HepG2 (cell line): ENCODE data around the gene LIMK2. TPM values are rescaled to one million over a fixed set of nuclear protein-coding genes. Genes with fewer than 3 reads are reported as not detected.

Experiments used
- ATAC-seq: fragments of 200-7000 bp; cut with Tn5 transposase; 3 replicates; pipeline ENCODE4 v1.9.1; 2020; ENCODE audit warnings: mild to moderate bottlenecking, moderate library complexity
- BruUV-seq: library from RNA; stranded (reverse); fragments of 400-500 nt; replicated peaks from 2 replicates; lab custom pipeline; 2021; lab: Mats Ljungman, UMichigan
- CTCF ChIA-PET: fragments of 300-600 bp; formaldehyde crosslinking; extraction: SDS; loops from one replicate; lab custom pipeline; 2021; ENCODE audit warnings: low total read pairs, inconsistent platforms, low intra/inter-chr PET ratio; lab: Yijun Ruan, JAX
- POLR2A ChIA-PET: fragments of 350-600 bp; sonication (Branson Sonifier 250); formaldehyde crosslinking; loops from one replicate; lab custom pipeline; 2020; ENCODE audit warnings: antibody characterized with exemption, inconsistent platforms; lab: Yijun Ruan, JAX
- DNase-seq: peaks from one replicate; pipeline ENCODE4 v3.0.0-alpha.2; 2015; ENCODE audit warnings: low spot score
- FAIRE-seq: peaks from 3 replicates; lab custom pipeline; 2011; peaks lifted over from hg19 to GRCh38; lab: Jason Lieb, UNC
- H2AFZ ChIP-seq: one replicate; pipeline ENCODE4 v1.6.1; 2011; ENCODE audit warnings: low read length, inconsistent platforms
- H3K27ac ChIP-seq: fragments of 300-600 bp; 3 replicates; pipeline ENCODE4 v1.8.0; 2011; ENCODE audit warnings: mixed run types, mild to moderate bottlenecking, mixed read lengths, low read length, inconsistent platforms; ENCODE audit not compliant: insufficient read depth; ENCODE audit errors: extremely low read length
- H3K27me3 ChIP-seq, 2 experiments: fragments of 200-600 bp in 1 of 2; 2 replicates in 1 of 2; 3 replicates in 1 of 2; pipeline versions ENCODE4 v1.6.0 to v1.8.0; 2011; ENCODE audit warnings: low read length in 2 of 2, mild to moderate bottlenecking in 2 of 2, moderate library complexity in 2 of 2, inconsistent platforms in 1 of 2; ENCODE audit not compliant: insufficient read depth in 2 of 2, control insufficient read depth in 1 of 2
- H3K36me3 ChIP-seq, 2 experiments: fragments of 200-600 bp in 1 of 2; replicated peaks in 1 of 2; 2 replicates in 1 of 2; 3 replicates in 1 of 2; pipeline versions ENCODE4 v1.5.1 to v1.8.0; 2011; ENCODE audit warnings: low read length in 2 of 2, inconsistent platforms in 1 of 2; ENCODE audit not compliant: insufficient read depth in 2 of 2, control insufficient read depth in 1 of 2
- H3K4me1 ChIP-seq: 2 replicates; pipeline ENCODE4 v1.5.1; 2012; ENCODE audit warnings: low read length, inconsistent platforms; ENCODE audit not compliant: insufficient read depth
- H3K4me2 ChIP-seq: 2 replicates; pipeline ENCODE4 v1.6.0; 2011; ENCODE audit warnings: low read depth, low read length, inconsistent platforms
- H3K4me3 ChIP-seq, 3 experiments: fragments of 200-600 bp in 1 of 3; sonication (generic), shearing (Covaris generic) in 1 of 3; replicated peaks in 1 of 3; 2 replicates each; pipeline ENCODE4 v1.5.1; 2011 to 2016; ENCODE audit warnings: low read length in 3 of 3, inconsistent platforms in 2 of 3, low read depth in 2 of 3, mild to moderate bottlenecking in 2 of 3, control low read depth in 1 of 3, mixed read lengths in 1 of 3; ENCODE audit not compliant: insufficient read depth in 1 of 3
- H3K79me2 ChIP-seq: one replicate; pipeline ENCODE4 v1.6.1; 2011; ENCODE audit warnings: low read length, inconsistent platforms; ENCODE audit not compliant: insufficient read depth
- H3K9ac ChIP-seq: 2 replicates; pipeline ENCODE4 v1.6.0; 2011; ENCODE audit warnings: mild to moderate bottlenecking, low read depth, low read length, inconsistent platforms; ENCODE audit not compliant: insufficient read depth
- H3K9me3 ChIP-seq: 2 replicates; pipeline ENCODE4 v1.5.1; 2012; ENCODE audit warnings: mild to moderate bottlenecking, low read length
- H4K20me1 ChIP-seq: 2 replicates; pipeline ENCODE4 v1.6.0; 2011; ENCODE audit warnings: inconsistent platforms, mild to moderate bottlenecking, low read length, moderate library complexity; ENCODE audit not compliant: insufficient read depth
- AGO2 ChIP-seq: fragments of 200-400 bp; formaldehyde crosslinking; optimal IDR thresholded peaks from 2 replicates; pipeline ENCODE3; 2017; ENCODE audit warnings: mild to moderate bottlenecking, low read depth, low read length, moderate library complexity
- HINFP ChIP-seq: sonication (generic); formaldehyde crosslinking; IDR thresholded peaks from 2 replicates; pipeline ENCODE4 v1.4.0; 2020; ENCODE audit warnings: low read depth, mild to moderate bottlenecking, missing genetic modification reagents
- POLR2G ChIP-seq: fragments of 200-400 bp; formaldehyde crosslinking; IDR thresholded peaks from 2 replicates; pipeline ENCODE4 v1.6.1; 2018; ENCODE audit warnings: mild to moderate bottlenecking, low read depth, low read length, moderate library complexity
- ZNF138 ChIP-seq: sonication (generic); formaldehyde crosslinking; IDR thresholded peaks from 2 replicates; pipeline ENCODE4 v1.5.0; 2020; ENCODE audit warnings: mild to moderate bottlenecking, low read depth, missing genetic modification reagents
- WGBS: methylation state at CpG from one replicate; pipeline ENCODE4 v1.1.6; 2017; ENCODE audit warnings: low lambda C conversion rate; 5-methylcytosine and 5-hydroxymethylcytosine counted together
- in situ Hi-C: cut with HindIII; loops from 2 replicates; pipeline ENCODE4 v1.10.0; 2017; ENCODE audit warnings: low pct_unique_long_range_greater_than_20kb; ENCODE audit not compliant: extremely low pct_ligation_motif_present
- intact Hi-C: fragments of 100-400 bp; cut with micrococcal nuclease; formaldehyde crosslinking; loops from one replicate; pipeline ENCODE4 v1.10.0; 2022; ENCODE audit not compliant: unreplicated experiment
- polyA plus RNA-seq, 8 experiments: library from polyadenylated mRNA; depleted of rRNA in 3 of 8; stranded (reverse) in 7 of 8; unstranded in 1 of 8; fragments of >200 nt; fragmentation: Illumina TruSeq in 4 of 8; extraction: Trizol in 4 of 8; gene quantifications; 2 replicates each; pipeline versions ENCODE4 v1.2.1 to v1.2.3, GENCODE V29; 2011 to 2016; ENCODE audit warnings: low read depth in 4 of 8, missing spikeins in 1 of 8, mixed read lengths in 1 of 8; ENCODE audit not compliant: insufficient read depth in 1 of 8
- total RNA-seq, 5 experiments: library from RNA; depleted of rRNA; stranded (reverse); fragments of >200 nt; fragmentation: Illumina TruSeq; extraction: Trizol; gene quantifications; 2 replicates each; pipeline ENCODE4 v1.2.3, GENCODE V29; 2016; ENCODE audit warnings: low read depth in 1 of 5

LIMK2 gene
- total and polyA plus RNA-seq, 2 of the 13 experiments (the other 11 are each of a cell fraction or from before 2014, with no cell fraction given): 20.9 to 29.8 TPM

GRCh38 chr22:31282748-31283468, 70.8 kb downstream of the LIMK2 start:
- DNase-seq (no peak), FAIRE-seq (no peak), ATAC-seq (no peak)
- no peak overlapping the region for H2AFZ ChIP-seq
- ChIA-PET CTCF (no interaction called here), POLR2A (interaction anchor here (1.0 to 1.3 kb wide), 2 partner anchors 8 to 10 kb away, joined by 3 to 5 read pairs; no protein-coding TSS in a partner anchor)
- peaks cover 7 to 9% of the 10 kb centered on the region in 2 experiments for H3K36me3 ChIP-seq
- no peaks in the 10 kb centered on the region for H3K79me2 ChIP-seq
- H3K27ac ChIP-seq: no peak overlapping the region
- no peaks in the 10 kb centered on the region for H3K9me3 ChIP-seq
- WGBS: 83% methylated on average over 7 of the region's 8 CpGs
- H3K4me3 ChIP-seq: no peak overlapping the region
- no TSS peak for BruUV-seq
- no peak overlapping the region for H3K9ac ChIP-seq
- TF ChIP-seq HINFP (CRISPR knock-in tag) (no peak), POLR2G (0 out of 2 replicates have a peak, but pooled peaks have one; percentile 34), ZNF138 (no peak), AGO2 (peak; percentile 73)
- in situ Hi-C loops: no loop called here
- H3K4me2 ChIP-seq: no peak overlapping the region
- H3K27me3 ChIP-seq: no peaks in the 10 kb centered on the region
- intact Hi-C loops: no loop called here
- H3K4me1 ChIP-seq: peaks cover 22% of the 10 kb centered on the region
- no peaks in the 10 kb centered on the region for H4K20me1 ChIP-seq
